GM20431 (cell line): Measurements from ENCODE around the gene SKAP2.

ENCODE experiments used
- in situ Hi-C: fragments of 300-500 bp; cut with MseI, MboI; formaldehyde crosslinking; loops from one replicate; pipeline ENCODE4 v1.15.0; 2020; ENCODE audit warnings: low sequenced_read_pairs; ENCODE audit not compliant: unreplicated experiment

Gene SKAP2

GRCh38 chr7:26650103-26650502 is 214.3 kb downstream of the SKAP2 start:
- in situ Hi-C loops, result loop anchor here (25.0 kb wide), 2 partner anchors 288 to 763 kb away; no protein-coding TSS in a partner anchor

DNA sequence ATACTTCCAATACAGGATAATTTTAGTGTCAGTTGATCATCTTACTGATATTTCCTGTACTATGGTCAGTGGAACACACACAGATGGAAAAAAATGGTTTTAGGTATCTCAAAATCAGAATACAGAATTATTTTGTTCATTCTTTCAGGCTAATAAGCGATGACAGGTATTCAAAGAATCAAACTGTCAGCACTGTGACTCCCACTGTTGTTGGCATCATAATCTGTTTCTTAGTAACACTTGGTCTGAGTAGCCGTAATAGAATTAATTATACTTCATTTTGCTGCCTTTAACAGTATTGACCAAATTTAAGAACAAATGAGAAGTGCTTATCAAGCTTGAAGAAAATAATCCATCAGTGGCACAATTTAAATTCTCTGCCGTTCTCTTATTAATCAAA is 215.0 kb downstream of the SKAP2 start:
- in situ Hi-C loops, result no loop called here

DNA sequence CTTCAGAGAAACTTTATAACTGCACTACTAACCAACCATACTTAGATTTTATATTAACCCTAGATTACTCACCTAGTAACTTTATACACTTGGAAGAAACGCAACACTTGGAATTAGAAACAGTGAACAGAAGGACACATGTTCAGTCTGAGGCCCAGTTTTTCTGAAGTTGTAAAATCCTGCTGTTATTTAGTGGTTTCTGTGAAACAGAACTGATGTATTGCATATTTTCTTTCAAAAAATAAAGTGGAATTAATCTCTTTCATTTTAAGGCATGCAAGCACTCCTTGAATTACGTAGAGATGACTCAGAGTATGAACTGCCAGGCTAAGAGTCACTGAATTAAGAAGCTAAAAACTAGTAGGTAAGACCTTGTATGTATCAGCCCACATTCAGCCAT is 215.8 kb downstream of the SKAP2 start:
- in situ Hi-C loops, result no loop called here

DNA sequence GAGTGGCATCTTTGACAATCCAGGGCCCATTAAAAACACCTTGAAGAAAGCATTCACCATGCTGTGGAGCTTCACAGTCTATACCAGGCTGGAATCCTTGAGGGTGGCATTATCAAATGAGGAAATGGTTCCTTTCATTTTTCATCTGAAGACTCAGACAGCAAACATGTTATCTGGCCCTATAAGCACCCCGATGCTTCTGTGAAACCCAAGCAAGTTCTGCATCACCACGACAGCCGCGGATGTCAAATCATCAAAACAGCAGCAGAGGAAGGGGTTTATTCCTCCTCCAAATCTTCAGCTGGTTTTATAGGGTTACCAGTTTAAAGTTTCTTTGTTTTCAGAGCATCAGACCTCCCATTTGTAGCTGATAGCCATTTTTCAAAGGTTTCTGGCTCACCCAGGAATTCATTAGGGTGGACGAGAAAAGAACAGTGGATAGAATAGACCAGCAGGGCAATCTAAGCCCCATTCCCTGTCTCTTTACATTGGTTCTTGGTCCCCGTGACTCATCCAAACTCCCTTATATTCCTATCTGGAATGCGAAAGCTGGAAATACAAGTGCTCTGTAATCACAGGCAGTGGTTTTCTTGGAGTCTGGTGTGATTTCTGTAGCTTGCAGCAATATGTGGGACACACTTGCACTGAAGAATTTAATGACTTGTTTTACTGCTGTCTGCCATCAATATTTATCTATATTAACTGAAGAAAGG is 217.9 kb downstream of the SKAP2 start:
- in situ Hi-C loops, result no loop called here

GRCh38 chr7:26645121-26645520 is 219.3 kb downstream of the SKAP2 start:
- in situ Hi-C loops, result no loop called here

DNA sequence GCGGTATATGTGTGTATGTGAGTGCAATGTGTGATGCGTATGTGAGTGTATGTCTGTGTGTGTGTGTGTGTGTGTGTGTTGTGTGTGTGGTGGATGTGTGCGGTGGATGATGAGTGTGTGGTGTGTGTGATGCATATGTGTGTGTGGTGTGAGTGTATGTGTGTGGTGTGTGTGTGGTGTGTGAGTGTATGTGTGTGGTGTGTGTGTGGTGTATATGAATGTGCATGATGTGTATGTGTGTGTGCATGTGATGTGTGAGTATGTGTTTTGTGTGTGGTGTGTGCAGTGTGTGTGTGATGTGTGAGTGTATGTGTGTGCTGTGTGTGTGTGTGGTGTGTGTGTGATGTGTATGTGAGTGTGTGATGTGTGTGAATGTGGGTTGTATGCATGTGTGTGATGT is 222.0 kb downstream of the SKAP2 start:
- in situ Hi-C loops, result no loop called here

- in situ Hi-C loops, result no loop called here
These were observed 224.7 kb downstream of the SKAP2 start for GRCh38 chr7:26639695-26640094.

DNA sequence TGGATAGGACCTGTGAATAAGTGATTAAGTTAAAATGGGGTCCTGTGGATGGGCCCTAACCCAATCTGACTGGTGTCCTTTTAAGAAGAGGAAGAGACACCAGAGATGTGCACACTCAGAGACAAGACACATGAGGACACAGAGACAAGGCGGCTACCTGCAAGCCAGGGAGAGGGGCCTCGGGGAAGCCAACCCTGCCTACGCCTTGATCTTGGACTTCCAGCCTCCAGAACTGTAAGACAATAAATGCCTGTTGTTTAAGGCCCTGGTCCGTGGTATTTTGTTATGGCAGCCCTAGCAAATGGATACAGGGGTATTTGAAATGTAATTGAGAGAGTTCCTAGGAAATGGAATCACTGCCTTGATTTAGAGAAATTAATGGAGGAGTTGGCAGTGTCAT is 225.3 kb downstream of the SKAP2 start:
- in situ Hi-C loops, result no loop called here

GRCh38 chr7:26638140-26638539 is 226.2 kb downstream of the SKAP2 start:
- in situ Hi-C loops, result no loop called here

- in situ Hi-C loops, result no loop called here
These were observed 226.8 kb downstream of the SKAP2 start for GRCh38 chr7:26637610-26638009.

DNA sequence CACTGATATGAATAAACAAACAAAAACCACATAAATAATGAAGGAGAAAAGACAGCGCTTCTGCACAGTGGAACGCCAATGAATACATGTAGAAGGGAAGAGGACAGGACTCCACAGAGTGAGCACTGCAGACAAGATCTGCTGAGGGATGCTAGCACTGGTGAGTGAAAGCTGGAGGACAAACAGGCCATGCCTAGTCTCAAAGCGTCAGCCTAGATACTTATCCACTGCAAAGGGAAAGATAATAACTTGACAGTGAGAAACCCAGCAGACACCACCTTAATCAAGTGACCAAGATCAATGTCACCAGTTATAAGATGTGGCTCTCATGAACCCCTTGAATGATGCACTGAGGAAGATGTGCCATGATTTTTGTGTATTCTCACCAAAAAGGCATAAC is 227.6 kb downstream of the SKAP2 start:
- in situ Hi-C loops, result no loop called here

DNA sequence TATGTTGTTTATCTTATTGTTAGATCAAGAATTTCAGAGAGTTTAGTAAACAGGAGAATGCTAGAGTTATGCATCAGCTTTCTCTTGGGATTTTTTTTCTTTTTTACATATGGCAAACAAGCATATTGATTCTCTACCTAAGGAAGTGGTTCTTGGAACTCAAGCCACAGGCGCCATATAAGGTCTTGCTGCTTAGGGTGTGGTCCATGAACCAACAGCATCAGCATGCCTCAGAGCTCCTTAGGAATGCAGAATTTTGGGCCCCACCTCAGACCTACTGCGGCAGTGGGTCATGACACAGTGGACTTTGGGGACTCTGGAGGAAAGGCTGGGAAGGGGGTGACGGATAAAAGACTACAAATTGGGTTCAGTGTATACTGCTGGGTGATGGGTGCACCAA is 230.8 kb downstream of the SKAP2 start:
- in situ Hi-C loops, result no loop called here

DNA sequence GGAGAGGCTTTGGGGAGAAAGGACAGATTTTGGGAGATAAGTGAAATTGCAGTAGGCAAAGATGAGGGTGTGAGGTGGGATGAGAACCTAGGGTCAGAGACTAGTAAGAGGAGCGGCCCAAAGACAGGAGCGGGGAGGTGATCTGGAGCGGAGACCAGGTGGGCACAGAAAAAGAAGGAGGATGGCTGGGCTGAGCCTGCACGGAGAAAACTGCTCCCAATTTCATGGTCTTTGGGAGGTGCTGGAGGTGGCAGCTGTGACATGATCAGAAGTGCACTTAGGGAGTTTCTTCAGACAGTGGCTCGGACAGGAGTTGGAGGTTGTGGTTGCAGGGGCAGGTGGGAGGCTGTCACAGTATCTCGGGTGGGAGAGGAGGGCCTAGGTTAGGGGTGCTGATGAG is 232.8 kb downstream of the SKAP2 start:
- in situ Hi-C loops, result no loop called here

GRCh38 chr7:26630941-26631580 is 233.3 kb downstream of the SKAP2 start:
- in situ Hi-C loops, result no loop called here

DNA sequence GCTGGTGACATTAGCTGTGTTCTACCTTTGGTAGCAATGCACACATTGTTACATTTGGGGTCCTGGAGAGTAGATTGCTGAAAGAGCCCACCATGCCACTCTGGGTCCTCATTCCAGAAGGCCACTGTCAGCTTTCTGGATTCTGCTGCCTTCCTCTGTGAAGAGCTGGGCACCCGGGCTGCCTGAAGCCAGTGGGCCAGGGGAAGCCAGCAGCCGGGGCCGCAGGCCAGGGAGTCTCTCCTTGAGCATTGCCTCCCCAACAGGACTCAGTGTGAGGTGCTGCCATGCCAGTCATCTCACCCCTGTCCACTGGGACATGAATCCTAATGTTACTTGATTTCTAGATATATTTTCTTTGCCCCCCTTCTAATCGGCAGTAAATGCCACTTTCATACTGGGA is 234.0 kb downstream of the SKAP2 start:
- in situ Hi-C loops, result no loop called here

- in situ Hi-C loops, result no loop called here
These were observed 234.7 kb downstream of the SKAP2 start for GRCh38 chr7:26629696-26630095.

DNA sequence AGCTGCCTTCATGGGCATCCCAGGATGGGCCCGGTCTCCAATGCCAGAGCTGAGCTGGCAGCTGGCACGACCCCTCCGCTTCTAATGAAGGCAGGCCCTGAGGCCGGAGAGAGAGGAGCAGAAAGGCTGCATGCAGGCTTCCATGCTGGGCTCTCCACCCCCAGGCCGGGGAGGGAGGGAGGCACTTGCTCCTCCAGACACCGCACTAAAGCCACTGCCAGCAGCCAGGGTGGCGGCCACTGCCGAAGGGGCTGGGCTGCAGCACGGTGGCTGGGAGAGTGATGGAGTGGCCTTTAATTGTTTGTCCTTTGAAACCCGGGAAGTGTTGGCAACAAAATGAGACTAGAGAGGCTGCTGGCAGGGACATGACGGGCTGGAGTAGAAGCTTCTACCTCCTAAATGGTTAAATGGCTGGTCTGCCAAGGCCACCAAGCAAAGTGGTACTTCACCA is 236.5 kb downstream of the SKAP2 start:
- in situ Hi-C loops, result no loop called here

GRCh38 chr7:26627221-26627620 is 237.2 kb downstream of the SKAP2 start:
- in situ Hi-C loops, result no loop called here

- in situ Hi-C loops, result no loop called here
These were observed 237.7 kb downstream of the SKAP2 start for GRCh38 chr7:26626687-26627086.

GRCh38 chr7:26626156-26626555 is 238.2 kb downstream of the SKAP2 start:
- in situ Hi-C loops, result no loop called here

- in situ Hi-C loops, result no loop called here
These were observed 239.1 kb downstream of the SKAP2 start for GRCh38 chr7:26625286-26625685.

DNA sequence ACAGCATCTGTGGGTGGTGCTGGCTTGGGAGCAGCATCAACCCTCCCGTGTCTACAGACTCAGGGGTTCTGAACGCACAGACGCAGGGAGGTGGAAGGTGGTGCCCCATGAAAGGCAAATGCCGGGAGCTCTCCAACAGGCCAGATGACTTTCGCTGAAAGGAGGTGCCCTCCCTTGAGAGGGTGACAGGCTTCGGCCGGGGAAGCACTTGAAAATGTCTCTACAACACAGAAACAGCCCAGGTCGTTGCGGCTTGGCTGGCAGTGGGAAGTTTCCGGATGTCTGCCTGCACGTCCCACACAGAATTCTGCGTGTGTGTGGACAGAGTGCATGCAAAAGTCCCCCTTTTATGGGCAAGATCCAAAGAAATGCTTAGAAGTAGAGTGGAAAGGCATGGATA is 239.6 kb downstream of the SKAP2 start:
- in situ Hi-C loops, result no loop called here
